LNCAP (cell line): Measurements from ENCODE around the gene CHCHD6.

Experiments used
- TF ChIP-seq, protein P1 (sequence below): fragments of 450-650 bp; IDR thresholded peaks from 2 replicates; pipeline ENCODE4 v1.5.1; 2017; ENCODE audit warnings: mild to moderate bottlenecking

Gene CHCHD6

GRCh38 chr3:126753191-126754160 is 49.4 kb downstream of the CHCHD6 start:
- TF ChIP-seq, protein P1, sequence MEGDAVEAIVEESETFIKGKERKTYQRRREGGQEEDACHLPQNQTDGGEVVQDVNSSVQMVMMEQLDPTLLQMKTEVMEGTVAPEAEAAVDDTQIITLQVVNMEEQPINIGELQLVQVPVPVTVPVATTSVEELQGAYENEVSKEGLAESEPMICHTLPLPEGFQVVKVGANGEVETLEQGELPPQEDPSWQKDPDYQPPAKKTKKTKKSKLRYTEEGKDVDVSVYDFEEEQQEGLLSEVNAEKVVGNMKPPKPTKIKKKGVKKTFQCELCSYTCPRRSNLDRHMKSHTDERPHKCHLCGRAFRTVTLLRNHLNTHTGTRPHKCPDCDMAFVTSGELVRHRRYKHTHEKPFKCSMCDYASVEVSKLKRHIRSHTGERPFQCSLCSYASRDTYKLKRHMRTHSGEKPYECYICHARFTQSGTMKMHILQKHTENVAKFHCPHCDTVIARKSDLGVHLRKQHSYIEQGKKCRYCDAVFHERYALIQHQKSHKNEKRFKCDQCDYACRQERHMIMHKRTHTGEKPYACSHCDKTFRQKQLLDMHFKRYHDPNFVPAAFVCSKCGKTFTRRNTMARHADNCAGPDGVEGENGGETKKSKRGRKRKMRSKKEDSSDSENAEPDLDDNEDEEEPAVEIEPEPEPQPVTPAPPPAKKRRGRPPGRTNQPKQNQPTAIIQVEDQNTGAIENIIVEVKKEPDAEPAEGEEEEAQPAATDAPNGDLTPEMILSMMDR, result no peak

- TF ChIP-seq, protein P1, result no peak
These were observed 51.8 kb downstream of the CHCHD6 start for GRCh38 chr3:126755866-126756265.

DNA sequence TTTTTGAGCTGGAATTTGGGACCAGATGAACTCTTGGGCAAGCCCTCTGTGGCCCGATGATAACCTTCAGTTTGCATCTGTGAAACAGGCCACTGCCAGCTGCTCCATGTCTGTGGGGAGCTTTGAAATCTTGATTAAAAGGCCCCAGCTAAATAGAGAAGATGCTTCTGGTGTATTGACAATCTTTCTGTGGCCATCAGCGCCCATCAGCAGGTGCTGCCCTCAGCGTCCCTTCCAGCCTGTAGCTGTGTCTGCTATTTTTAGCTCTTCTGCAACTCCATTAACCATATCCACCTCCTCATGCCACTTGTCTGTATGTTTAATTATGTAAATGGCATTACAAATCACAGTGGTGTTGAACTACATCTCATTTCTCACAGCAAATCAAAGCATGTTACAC is 54.0 kb downstream of the CHCHD6 start:
- TF ChIP-seq, protein P1, result no peak

DNA sequence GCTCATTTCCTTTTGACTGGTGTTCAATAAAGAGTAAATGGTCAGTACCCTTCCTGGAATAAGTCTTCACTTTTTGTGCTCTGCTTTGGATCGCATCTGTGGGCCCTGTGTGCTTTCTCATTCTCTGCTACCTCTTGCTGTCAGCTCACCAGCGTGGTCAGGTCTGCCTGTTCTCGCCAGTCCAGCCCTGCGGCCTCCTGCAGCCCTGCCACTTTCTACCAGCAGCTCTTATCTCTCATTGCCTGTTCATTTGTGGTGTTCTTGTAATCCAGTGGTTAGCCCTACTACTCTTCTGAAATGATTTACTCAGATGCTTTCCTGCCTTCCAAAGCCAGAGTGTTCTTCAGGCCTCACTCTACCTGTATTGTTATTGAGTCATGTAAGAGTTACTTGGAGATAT is 54.8 kb downstream of the CHCHD6 start:
- TF ChIP-seq, protein P1, result no peak

GRCh38 chr3:126760541-126760940 is 56.5 kb downstream of the CHCHD6 start:
- TF ChIP-seq, protein P1, result no peak

- TF ChIP-seq, protein P1, result no peak
These were observed 59.0 kb downstream of the CHCHD6 start for GRCh38 chr3:126763035-126763434.

DNA sequence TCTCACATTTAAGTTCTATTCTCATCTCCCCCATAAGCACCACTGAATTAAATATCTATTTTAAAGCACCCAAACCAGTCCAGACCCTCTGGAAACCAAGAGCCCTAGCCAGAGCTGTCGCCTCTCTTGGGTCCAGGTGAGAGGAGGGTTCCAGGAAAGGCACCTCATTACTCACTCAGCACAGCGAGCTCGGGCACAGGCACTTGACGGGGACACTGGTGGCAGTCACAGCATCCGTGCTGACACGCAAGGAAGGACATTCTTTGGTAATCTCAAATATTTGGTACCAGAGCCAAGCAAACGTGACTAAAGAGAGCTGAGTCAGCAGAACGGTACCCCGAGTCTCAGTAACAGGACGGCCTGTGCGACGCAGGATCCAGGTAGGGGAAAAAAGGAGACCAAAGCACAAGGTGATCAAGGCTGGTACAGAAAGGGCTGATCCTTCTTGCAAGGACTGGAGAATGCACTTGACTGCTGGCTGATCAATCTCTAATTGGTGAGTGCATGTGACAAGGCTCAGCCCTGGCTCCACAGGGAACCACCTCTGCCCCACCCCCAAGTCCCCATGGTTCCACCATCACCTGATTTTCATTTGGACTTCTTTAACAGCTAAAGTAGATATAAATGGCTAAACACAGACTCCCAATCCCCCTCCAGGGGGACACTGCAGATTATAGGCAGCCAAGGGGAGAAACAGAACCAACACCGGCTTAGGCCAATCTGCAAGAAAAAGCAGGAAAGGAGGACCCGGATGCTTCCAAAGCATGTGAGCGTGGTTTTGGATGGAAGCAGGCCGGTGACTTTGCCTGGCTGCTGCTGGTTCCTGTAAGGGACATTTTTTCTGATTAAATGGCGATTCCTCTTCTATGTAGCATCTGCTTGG is 61.4 kb downstream of the CHCHD6 start:
- TF ChIP-seq, protein P1, result no peak
